ENCODE data around the gene SUPT5H.

The SUPT5H gene

GRCh38 chr19:39499932-39500331, 54.5 kb downstream of the SUPT5H start:
- TF ChIP-seq CTCF (IDR thresholded peaks at IDR 0.05; ENCODE audit: insufficient read depth, low read depth, low read length, missing control alignments) = no peak
- no peak for DNase-seq (ENCODE audit: low read depth)
- no peak overlapping the region for H3K4me3 ChIP-seq (ENCODE audit: low read length)

GRCh38 chr19:39500543-39500942, 55.2 kb downstream of the SUPT5H start:
- no peak for TF ChIP-seq CTCF (IDR thresholded peaks at IDR 0.05; ENCODE audit: insufficient read depth, low read depth, low read length, missing control alignments)
- no peak for DNase-seq (ENCODE audit: low read depth)
- H3K4me3 ChIP-seq (ENCODE audit: low read length) = no peak overlapping the region

GRCh38 chr19:39501340-39501739, 56.0 kb downstream of the SUPT5H start:
- no peak overlapping the region for H3K4me3 ChIP-seq (ENCODE audit: low read length)
- TF ChIP-seq CTCF (IDR thresholded peaks at IDR 0.05; ENCODE audit: insufficient read depth, low read depth, low read length, missing control alignments) = no peak
- DNase-seq (ENCODE audit: low read depth) = no peak

- H3K4me3 ChIP-seq (ENCODE audit: low read length) = no peak overlapping the region
- TF ChIP-seq CTCF (IDR thresholded peaks at IDR 0.05; ENCODE audit: insufficient read depth, low read depth, low read length, missing control alignments) = peak; percentile 40
- peak; percentile 78 for DNase-seq (ENCODE audit: low read depth)
Measured at GRCh38 chr19:39502640-39503417, 57.4 kb downstream of the SUPT5H start.

- no peak for DNase-seq (ENCODE audit: low read depth)
- no peak for TF ChIP-seq CTCF (IDR thresholded peaks at IDR 0.05; ENCODE audit: insufficient read depth, low read depth, low read length, missing control alignments)
- peak overlapping the region; percentile 16 for H3K4me3 ChIP-seq (ENCODE audit: low read length)
Measured at GRCh38 chr19:39506598-39506943, 61.2 kb downstream of the SUPT5H start.

- H3K4me3 ChIP-seq (ENCODE audit: low read length) = peak overlapping the region; percentile 50
- DNase-seq (ENCODE audit: low read depth) = peak; percentile 82
- TF ChIP-seq CTCF (IDR thresholded peaks at IDR 0.05; ENCODE audit: insufficient read depth, low read depth, low read length, missing control alignments) = no peak
Measured at GRCh38 chr19:39506944-39507714, 61.7 kb downstream of the SUPT5H start.
